A673 (cell line): ENCODE data around the gene ANXA11. TPM values are rescaled to one million over a fixed set of nuclear protein-coding genes. Genes with fewer than 3 reads are reported as not detected.

Experiments
- BruUV-seq: library from RNA; stranded (reverse); fragments of 400-500 nt; replicated peaks from 2 replicates; lab custom pipeline; 2021; lab: Mats Ljungman, UMichigan
- CTCF ChIA-PET: fragments of 300-600 bp; sonication (Branson Sonifier 250); formaldehyde crosslinking; loops from one replicate; lab custom pipeline; 2022; ENCODE audit warnings: antibody characterized with exemption; lab: Charles Lee
- POLR2A ChIA-PET: fragments of 300-600 bp; sonication (Branson Sonifier 250); formaldehyde crosslinking; loops from one replicate; lab custom pipeline; 2022; ENCODE audit warnings: antibody characterized with exemption; ENCODE audit not compliant: low non-redundant PET; lab: Charles Lee
- DNase-seq: peaks from one replicate; pipeline ENCODE4 v3.0.0-alpha.2; 2015; ENCODE audit warnings: low spot score
- H3K27ac ChIP-seq: fragments of 200-600 bp; sonication (generic); 2 replicates; pipeline ENCODE4 v1.5.1; 2016; ENCODE audit warnings: mixed run types, low read depth, mild to moderate bottlenecking, mixed read lengths, antibody characterized with exemption, low read length; ENCODE audit not compliant: poor library complexity, severe bottlenecking
- H3K27me3 ChIP-seq: fragments of 200-600 bp; sonication (generic); replicated peaks from 2 replicates; pipeline ENCODE4 v1.6.1; 2017; ENCODE audit warnings: mixed run types, low read depth, mild to moderate bottlenecking, mixed read lengths, antibody characterized with exemption, low read length; ENCODE audit not compliant: insufficient read depth, poor library complexity
- H3K36me3 ChIP-seq: fragments of 200-600 bp; sonication (generic); 2 replicates; pipeline ENCODE4 v1.6.1; 2016; ENCODE audit warnings: mixed run types, mild to moderate bottlenecking, mixed read lengths, antibody characterized with exemption, low read length; ENCODE audit not compliant: insufficient read depth, poor library complexity, severe bottlenecking
- H3K4me1 ChIP-seq: fragments of 200-600 bp; sonication (generic); 2 replicates; pipeline ENCODE4 v1.6.1; 2017; ENCODE audit warnings: mixed run types, mild to moderate bottlenecking, mixed read lengths, antibody characterized with exemption, low read length; ENCODE audit not compliant: insufficient read depth, poor library complexity, severe bottlenecking
- H3K4me3 ChIP-seq: fragments of 200-600 bp; sonication (generic); 2 replicates; pipeline ENCODE4 v1.5.1; 2016; ENCODE audit warnings: low read depth, mixed run types, mild to moderate bottlenecking, mixed read lengths, low read length; ENCODE audit not compliant: poor library complexity, severe bottlenecking
- H3K9me3 ChIP-seq: fragments of 200-600 bp; sonication (generic); 2 replicates; pipeline ENCODE4 v1.6.1; 2016; ENCODE audit warnings: mixed run types, low read depth, mild to moderate bottlenecking, mixed read lengths, antibody characterized with exemption, low read length; ENCODE audit not compliant: poor library complexity, severe bottlenecking
- CTCF ChIP-seq: fragments of 300-800, 200-600 bp; sonication (generic); conservative IDR thresholded peaks from 2 replicates; pipeline ENCODE4 v1.5.1; 2017; ENCODE audit warnings: low read depth, mild to moderate bottlenecking, antibody characterized with exemption, low read length, moderate library complexity, mixed read lengths
- EZH2 ChIP-seq: fragments of 200-600 bp; sonication (generic); IDR thresholded peaks from 2 replicates; pipeline ENCODE4 v1.6.1; 2017; ENCODE audit warnings: borderline replicate concordance, low read depth, mild to moderate bottlenecking, mixed read lengths, antibody characterized with exemption, low read length; ENCODE audit not compliant: poor library complexity, severe bottlenecking
- intact Hi-C: fragments of 100-400 bp; cut with micrococcal nuclease; formaldehyde crosslinking; loops from one replicate; pipeline ENCODE4 v1.10.0; 2022; ENCODE audit not compliant: unreplicated experiment
- total RNA-seq: library from RNA; stranded (reverse); gene quantifications from 2 replicates; pipeline ENCODE4 v1.2.3, GENCODE V29; 2021

The ANXA11 gene
- total RNA-seq, 1 experiment from 2014 or later: 119 TPM

- Histone ChIP-seq H3K27me3 (peaks cover 19% of the 10 kb centered on the region), H3K4me1 (no peaks in the 10 kb centered on the region), H3K9me3 (no peaks in the 10 kb centered on the region), H3K36me3 (no peaks in the 10 kb centered on the region), H3K27ac (no peak within 1 kb of the TSS), H3K4me3 (peak within 1 kb of the TSS; percentile 46)
- BruUV-seq: no TSS peak
- ChIA-PET POLR2A (no interaction called here), CTCF (interaction anchor here (0.6 kb wide), 1 partner anchor 688 kb away, joined by 4 read pairs; no protein-coding TSS in a partner anchor)
- intact Hi-C loops: no loop called here
- no peak for DNase-seq
- peak; percentile 71 for TF ChIP-seq EZH2
- no peak for TF ChIP-seq CTCF
Observed at GRCh38 chr10:80132299-80133139, 72.8 kb downstream of the ANXA11 start, which contains the start of gene PLAC9. PLAC9 (plus strand) TSS chr10:80132730; CDS start chr10:80132763, 33 bp downstream.

- Histone ChIP-seq H3K36me3 (no peaks in the 10 kb centered on the region), H3K4me1 (no peaks in the 10 kb centered on the region), H3K27me3 (peaks cover 19% of the 10 kb centered on the region), H3K9me3 (no peaks in the 10 kb centered on the region), H3K4me3 (no peak overlapping the region), H3K27ac (no peak overlapping the region)
- POLR2A ChIA-PET: no interaction called here
- CTCF ChIA-PET: no interaction called here
- intact Hi-C loops: no loop called here
- BruUV-seq: no TSS peak
- TF ChIP-seq CTCF: no peak
- TF ChIP-seq EZH2: no peak
- DNase-seq: no peak
Observed at GRCh38 chr10:80131499-80131901, 73.8 kb downstream of the ANXA11 start.

GRCh38 chr10:80126876-80127275 lies 78.5 kb downstream of the ANXA11 start:
- no peak for DNase-seq
- TF ChIP-seq CTCF (no peak), EZH2 (no peak)
- CTCF ChIA-PET: no interaction called here

More at GRCh38 chr10:80126876-80127275, 78.5 kb downstream of the ANXA11 start:
- Histone ChIP-seq H3K9me3 (no peaks in the 10 kb centered on the region), H3K4me1 (peaks cover 4% of the 10 kb centered on the region), H3K27me3 (peaks cover 2% of the 10 kb centered on the region), H3K27ac (no peak overlapping the region), H3K36me3 (no peaks in the 10 kb centered on the region), H3K4me3 (no peak overlapping the region)
- POLR2A ChIA-PET: no interaction called here
- intact Hi-C loops: no loop called here
- no TSS peak for BruUV-seq
